Esophagus muscularis mucosa (tissue), 4 donors: ENCODE data around the gene PFDN5.

ENCODE experiments used
- EP300 ChIP-seq: sonication (generic); formaldehyde crosslinking; IDR thresholded peaks from one replicate; pipeline ENCODE4 v1.6.1; 2017; ENCODE audit warnings: antibody characterized with exemption
- POLR2A ChIP-seq: fragments of 450-650 bp; IDR thresholded peaks from one replicate; pipeline ENCODE4 v1.6.1; 2017; ENCODE audit warnings: antibody characterized with exemption, moderate library complexity, mild to moderate bottlenecking, low read depth
- POLR2AphosphoS5 ChIP-seq, 2 donors: sonication (generic); formaldehyde crosslinking; IDR thresholded peaks; one replicate each; pipeline ENCODE4 v1.6.1; 2017; ENCODE audit warnings: antibody characterized with exemption in 2 of 2
- TF ChIP-seq, protein P1 (sequence below), 3 experiments: fragments of 200-600 bp in 2 of 3; fragments of 450-650 bp in 1 of 3; sonication (generic) in 2 of 3; IDR thresholded peaks; one replicate each; pipeline ENCODE4 v1.5.1; 2017 to 2019; ENCODE audit warnings: antibody characterized with exemption in 3 of 3, mild to moderate bottlenecking in 2 of 3, moderate library complexity in 1 of 3

- TF ChIP-seq, protein P1, sequence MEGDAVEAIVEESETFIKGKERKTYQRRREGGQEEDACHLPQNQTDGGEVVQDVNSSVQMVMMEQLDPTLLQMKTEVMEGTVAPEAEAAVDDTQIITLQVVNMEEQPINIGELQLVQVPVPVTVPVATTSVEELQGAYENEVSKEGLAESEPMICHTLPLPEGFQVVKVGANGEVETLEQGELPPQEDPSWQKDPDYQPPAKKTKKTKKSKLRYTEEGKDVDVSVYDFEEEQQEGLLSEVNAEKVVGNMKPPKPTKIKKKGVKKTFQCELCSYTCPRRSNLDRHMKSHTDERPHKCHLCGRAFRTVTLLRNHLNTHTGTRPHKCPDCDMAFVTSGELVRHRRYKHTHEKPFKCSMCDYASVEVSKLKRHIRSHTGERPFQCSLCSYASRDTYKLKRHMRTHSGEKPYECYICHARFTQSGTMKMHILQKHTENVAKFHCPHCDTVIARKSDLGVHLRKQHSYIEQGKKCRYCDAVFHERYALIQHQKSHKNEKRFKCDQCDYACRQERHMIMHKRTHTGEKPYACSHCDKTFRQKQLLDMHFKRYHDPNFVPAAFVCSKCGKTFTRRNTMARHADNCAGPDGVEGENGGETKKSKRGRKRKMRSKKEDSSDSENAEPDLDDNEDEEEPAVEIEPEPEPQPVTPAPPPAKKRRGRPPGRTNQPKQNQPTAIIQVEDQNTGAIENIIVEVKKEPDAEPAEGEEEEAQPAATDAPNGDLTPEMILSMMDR (IDR thresholded peaks at IDR 0.05), result peak in 2 of 3 experiments; percentile 9 to 19
- TF ChIP-seq POLR2AphosphoS5 (IDR thresholded peaks at IDR 0.05) (peak; percentile 14 to 57), EP300 (no peak), POLR2A (no peak)
Observed at GRCh38 chr12:53325511-53326061, 30.2 kb downstream of the PFDN5 start.
